Esophagus muscularis mucosa (tissue), 4 donors: ENCODE measurements around the gene TNFRSF1A. TPM values are rescaled to one million over a fixed set of nuclear protein-coding genes. Genes with fewer than 3 reads are reported as not detected.

Experiments used
- DNase-seq: peaks from one replicate; pipeline ENCODE4 v3.0.0-alpha.2; 2017; ENCODE audit errors: extremely low spot score
- H3K27ac ChIP-seq, 4 donors: fragments of 200-600 bp; sonication (generic); replicated peaks in 1 of 4; 1 replicate in 3 of 4; 2 replicates in 1 of 4; pipeline ENCODE4 v1.5.1; 2016 to 2019; ENCODE audit warnings: mild to moderate bottlenecking in 1 of 4
- H3K27me3 ChIP-seq, 4 donors: fragments of 200-600 bp; sonication (generic); one replicate each; pipeline versions ENCODE4 v1.5.1 to v1.6.0; 2016 to 2019
- H3K36me3 ChIP-seq, 4 donors: fragments of 200-600 bp; sonication (generic); one replicate each; pipeline ENCODE4 v1.5.1; 2016 to 2019
- H3K4me1 ChIP-seq, 4 donors: fragments of 200-600 bp; sonication (generic); one replicate each; pipeline ENCODE4 v1.5.1; 2016 to 2019
- H3K4me3 ChIP-seq, 4 donors: fragments of 200-600 bp; sonication (generic); 1 replicate in 2 of 4; 2 replicates in 2 of 4; pipeline ENCODE4 v1.5.1; 2016 to 2019; ENCODE audit warnings: mild to moderate bottlenecking in 4 of 4, moderate library complexity in 1 of 4
- H3K9me3 ChIP-seq, 4 donors: fragments of 200-600 bp; sonication (generic); 1 replicate in 3 of 4; 2 replicates in 1 of 4; pipeline ENCODE4 v1.5.1; 2016 to 2019
- EP300 ChIP-seq: sonication (generic); formaldehyde crosslinking; IDR thresholded peaks from one replicate; pipeline ENCODE4 v1.6.1; 2017; ENCODE audit warnings: antibody characterized with exemption
- POLR2A ChIP-seq: fragments of 450-650 bp; IDR thresholded peaks from one replicate; pipeline ENCODE4 v1.6.1; 2017; ENCODE audit warnings: antibody characterized with exemption, moderate library complexity, mild to moderate bottlenecking, low read depth
- POLR2AphosphoS5 ChIP-seq, 2 donors: sonication (generic); formaldehyde crosslinking; IDR thresholded peaks; one replicate each; pipeline ENCODE4 v1.6.1; 2017; ENCODE audit warnings: antibody characterized with exemption in 2 of 2
- WGBS: methylation state at CpG from one replicate; pipeline ENCODE4 v1.1.5; 2018; 5-methylcytosine and 5-hydroxymethylcytosine counted together
- intact Hi-C: fragments of 100-400 bp; cut with DNase I; formaldehyde crosslinking; loops from one replicate; pipeline ENCODE4 v1.15.1; 2023
- total RNA-seq, 4 donors: library from RNA; depleted of rRNA; stranded (reverse); fragments of >200 nt; gene quantifications; one replicate each; pipeline versions ENCODE4 v1.1.0 to v1.2.1, GENCODE V29; 2016
- TF ChIP-seq, protein P1 (sequence below), 3 experiments: fragments of 200-600 bp in 2 of 3; fragments of 450-650 bp in 1 of 3; sonication (generic) in 2 of 3; IDR thresholded peaks; one replicate each; pipeline ENCODE4 v1.5.1; 2017 to 2019; ENCODE audit warnings: antibody characterized with exemption in 3 of 3, mild to moderate bottlenecking in 2 of 3, moderate library complexity in 1 of 3

TNFRSF1A gene
- total RNA-seq, 4 donors from 2014 or later: 146 to 464 (median 247) TPM

- Histone ChIP-seq H3K4me1 (peaks cover 30 to 48% (median 42%) of the 10 kb centered on the region in 4 donors), H3K4me3 (no peak overlapping the region), H3K36me3 (no peaks in the 10 kb centered on the region), H3K27me3 (no peaks in the 10 kb centered on the region), H3K9me3 (no peaks in the 10 kb centered on the region), H3K27ac (no peak overlapping the region)
- intact Hi-C loops: no loop called here
- DNase-seq: no peak
- 89% methylated on average over 4 of the region's 4 CpGs for WGBS
- TF ChIP-seq POLR2AphosphoS5 (IDR thresholded peaks at IDR 0.05): no peak
- TF ChIP-seq, protein P1, sequence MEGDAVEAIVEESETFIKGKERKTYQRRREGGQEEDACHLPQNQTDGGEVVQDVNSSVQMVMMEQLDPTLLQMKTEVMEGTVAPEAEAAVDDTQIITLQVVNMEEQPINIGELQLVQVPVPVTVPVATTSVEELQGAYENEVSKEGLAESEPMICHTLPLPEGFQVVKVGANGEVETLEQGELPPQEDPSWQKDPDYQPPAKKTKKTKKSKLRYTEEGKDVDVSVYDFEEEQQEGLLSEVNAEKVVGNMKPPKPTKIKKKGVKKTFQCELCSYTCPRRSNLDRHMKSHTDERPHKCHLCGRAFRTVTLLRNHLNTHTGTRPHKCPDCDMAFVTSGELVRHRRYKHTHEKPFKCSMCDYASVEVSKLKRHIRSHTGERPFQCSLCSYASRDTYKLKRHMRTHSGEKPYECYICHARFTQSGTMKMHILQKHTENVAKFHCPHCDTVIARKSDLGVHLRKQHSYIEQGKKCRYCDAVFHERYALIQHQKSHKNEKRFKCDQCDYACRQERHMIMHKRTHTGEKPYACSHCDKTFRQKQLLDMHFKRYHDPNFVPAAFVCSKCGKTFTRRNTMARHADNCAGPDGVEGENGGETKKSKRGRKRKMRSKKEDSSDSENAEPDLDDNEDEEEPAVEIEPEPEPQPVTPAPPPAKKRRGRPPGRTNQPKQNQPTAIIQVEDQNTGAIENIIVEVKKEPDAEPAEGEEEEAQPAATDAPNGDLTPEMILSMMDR (IDR thresholded peaks at IDR 0.05): no peak
- no peak for TF ChIP-seq POLR2A
- no peak for TF ChIP-seq EP300
These were observed 59.4 kb downstream of the TNFRSF1A start for GRCh38 chr12:6282453-6282840.

DNA sequence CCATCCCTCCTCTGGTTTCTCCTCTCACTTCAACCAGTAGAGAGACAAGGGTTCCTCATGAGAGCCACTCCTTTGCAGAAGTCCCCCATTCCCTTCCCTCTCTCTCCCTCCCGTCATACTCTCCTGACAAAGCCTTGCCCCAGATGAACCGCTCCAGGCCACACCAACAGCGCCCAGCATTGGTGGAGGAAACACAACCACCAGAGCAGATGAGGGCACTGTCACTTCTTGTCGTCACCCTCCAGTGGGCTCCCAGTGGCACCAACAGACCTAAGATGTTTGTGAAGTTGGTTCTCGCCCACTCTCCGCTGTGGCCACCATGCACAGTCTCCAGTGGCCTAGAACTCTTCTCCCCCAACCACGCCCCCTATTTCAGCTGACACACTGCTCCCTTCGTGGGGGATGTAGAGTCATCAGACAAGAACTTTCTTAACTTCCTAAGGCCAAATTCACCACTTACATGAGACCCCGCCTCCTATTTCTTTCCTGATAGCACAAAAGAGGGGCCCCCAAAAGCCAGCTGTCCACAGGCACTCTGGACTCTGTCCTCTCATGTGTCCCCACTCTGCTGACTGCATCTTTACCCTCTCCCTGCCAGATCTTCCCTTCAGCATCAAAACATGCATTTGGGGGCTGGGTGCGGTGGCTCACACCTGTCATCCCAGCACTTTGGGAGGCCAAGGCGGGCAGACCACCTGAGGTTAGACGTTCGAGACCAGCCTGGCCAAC lies 60.6 kb downstream of the TNFRSF1A start:
- H3K4me1 ChIP-seq: peaks cover 33 to 53% (median 45%) of the 10 kb centered on the region in 4 donors
- H3K27ac ChIP-seq: peak overlapping the region; percentile 88 to 95 (median 94)
- WGBS: 97% methylated on average over 13 of the region's 13 CpGs
- H3K9me3 ChIP-seq: no peaks in the 10 kb centered on the region
- TF ChIP-seq EP300 (no peak), POLR2AphosphoS5 (IDR thresholded peaks at IDR 0.05) (no peak)
- no peaks in the 10 kb centered on the region for H3K27me3 ChIP-seq
- intact Hi-C loops: no loop called here
- no peak overlapping the region for H3K4me3 ChIP-seq
- no peaks in the 10 kb centered on the region for H3K36me3 ChIP-seq
- no peak for DNase-seq

DNA sequence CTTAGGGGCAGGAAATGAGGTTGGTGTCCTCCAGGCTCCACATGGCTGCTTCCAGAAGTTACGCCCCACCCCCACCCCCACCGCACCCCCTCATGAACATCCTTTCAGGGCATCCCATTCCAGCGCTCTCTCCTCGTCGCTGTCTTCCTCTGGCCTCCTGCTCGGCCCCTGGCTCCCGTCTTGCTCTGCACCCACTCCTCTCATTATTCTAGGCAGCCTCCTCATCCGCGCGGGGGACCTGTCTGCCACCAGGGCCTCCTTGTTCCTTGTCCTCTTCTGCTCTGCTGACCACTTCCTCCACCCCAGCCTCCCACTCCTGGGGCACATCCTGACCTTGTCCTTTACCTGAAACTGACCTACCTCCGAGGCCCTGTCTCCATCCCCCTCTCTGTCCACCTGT lies 61.2 kb downstream of the TNFRSF1A start:
- DNase-seq: no peak
- 81% methylated on average over 11 of the region's 11 CpGs for WGBS
- no peak for TF ChIP-seq POLR2AphosphoS5 (IDR thresholded peaks at IDR 0.05)
- no peak for TF ChIP-seq EP300
- no peak for TF ChIP-seq POLR2A
- TF ChIP-seq, protein P1 (IDR thresholded peaks at IDR 0.05): no peak
- intact Hi-C loops: no loop called here
- Histone ChIP-seq H3K4me1 (peaks cover 33 to 52% (median 45%) of the 10 kb centered on the region in 4 donors), H3K27ac (peak overlapping the region; percentile 88 to 95 (median 94)), H3K4me3 (no peak overlapping the region), H3K9me3 (no peaks in the 10 kb centered on the region), H3K27me3 (no peaks in the 10 kb centered on the region), H3K36me3 (no peaks in the 10 kb centered on the region)

GRCh38 chr12:6280053-6280469 lies 61.8 kb downstream of the TNFRSF1A start:
- Histone ChIP-seq H3K36me3 (no peaks in the 10 kb centered on the region), H3K9me3 (no peaks in the 10 kb centered on the region), H3K4me1 (peaks cover 33 to 47% (median 42%) of the 10 kb centered on the region in 4 donors), H3K27ac (peak overlapping the region; percentile 88 to 95 (median 94)), H3K4me3 (no peak overlapping the region), H3K27me3 (no peaks in the 10 kb centered on the region)
- TF ChIP-seq EP300: no peak
- TF ChIP-seq POLR2A: no peak
- peak; percentile 74 to 76 for TF ChIP-seq POLR2AphosphoS5 (IDR thresholded peaks at IDR 0.05)
- TF ChIP-seq, protein P1 (IDR thresholded peaks at IDR 0.05): peak in 1 of 3 experiments; percentile 32
- intact Hi-C loops: no loop called here
- WGBS: 41% methylated on average over 2 of the region's 2 CpGs
- DNase-seq: no peak

GRCh38 chr12:6279631-6280030 lies 62.2 kb downstream of the TNFRSF1A start:
- DNase-seq: no peak
- H3K27ac ChIP-seq: peak overlapping the region; percentile 88 to 95 (median 94)
- 83% methylated on average over 8 of the region's 8 CpGs for WGBS

More at GRCh38 chr12:6279631-6280030, 62.2 kb downstream of the TNFRSF1A start:
- H3K4me1 ChIP-seq: peaks cover 35 to 46% (median 40%) of the 10 kb centered on the region in 4 donors
- H3K4me3 ChIP-seq: no peak overlapping the region
- intact Hi-C loops: loop anchor here (1.0 kb wide), 1 partner anchor 81 kb away; no protein-coding TSS in a partner anchor
- H3K36me3 ChIP-seq: no peaks in the 10 kb centered on the region
- no peaks in the 10 kb centered on the region for H3K27me3 ChIP-seq
- no peaks in the 10 kb centered on the region for H3K9me3 ChIP-seq
- TF ChIP-seq POLR2A: no peak
- TF ChIP-seq, protein P1 (IDR thresholded peaks at IDR 0.05): no peak
- TF ChIP-seq POLR2AphosphoS5 (IDR thresholded peaks at IDR 0.05): no peak
- TF ChIP-seq EP300: no peak
